HepG2 (cell line): ENCODE results near the gene EPB41L5. TPM values are rescaled to one million over a fixed set of nuclear protein-coding genes. Genes with fewer than 3 reads are reported as not detected.

Source experiments
- ATF3 ChIP-seq: sonication (generic); formaldehyde crosslinking; IDR thresholded peaks from 2 replicates; pipeline ENCODE4 v1.4.0; 2020; ENCODE audit warnings: missing genetic modification reagents
- BHLHE40 ChIP-seq: IDR thresholded peaks from 2 replicates; pipeline ENCODE4 v1.6.1; 2011; ENCODE audit warnings: low read length, improper control_type of control experiment
- CC2D1A ChIP-seq: sonication (generic); formaldehyde crosslinking; IDR thresholded peaks from 2 replicates; pipeline ENCODE4 v1.8.1; 2023; ENCODE audit warnings: mild to moderate bottlenecking, missing genetic modification reagents
- HDAC1 ChIP-seq: sonication (generic); formaldehyde crosslinking; IDR thresholded peaks from 2 replicates; pipeline ENCODE4 v1.5.1; 2020; ENCODE audit warnings: mild to moderate bottlenecking, missing genetic modification reagents
- HES4 ChIP-seq: sonication (generic); formaldehyde crosslinking; IDR thresholded peaks from 2 replicates; pipeline ENCODE4 v1.9.0; 2021; ENCODE audit warnings: mild to moderate bottlenecking, missing genetic modification reagents, borderline replicate concordance
- PAF1 ChIP-seq: IDR thresholded peaks from 2 replicates; pipeline ENCODE4 v1.6.1; 2016; ENCODE audit warnings: missing genetic modification reagents, missing compliant biosample characterization
- POLR2A ChIP-seq, 2 experiments: IDR thresholded peaks; 2 replicates each; pipeline ENCODE4 v1.6.1; 2011; ENCODE audit warnings: low read depth in 2 of 2, low read length in 2 of 2, mild to moderate bottlenecking in 1 of 2, moderate library complexity in 1 of 2; ENCODE audit not compliant: insufficient read depth in 1 of 2
- SRY ChIP-seq: sonication (generic); formaldehyde crosslinking; IDR thresholded peaks from 2 replicates; pipeline ENCODE4 v1.8.0; 2022; ENCODE audit warnings: mild to moderate bottlenecking, missing genetic modification reagents
- ZMAT3 ChIP-seq: sonication (generic); formaldehyde crosslinking; conservative IDR thresholded peaks from 2 replicates; pipeline ENCODE4 v1.7.0; 2021; ENCODE audit warnings: missing genetic modification reagents
- ZNF510 ChIP-seq: sonication (generic); formaldehyde crosslinking; IDR thresholded peaks from 2 replicates; pipeline ENCODE4 v1.4.0; 2020; ENCODE audit warnings: low read depth, mild to moderate bottlenecking, missing genetic modification reagents
- ZNF556 ChIP-seq: sonication (generic); formaldehyde crosslinking; IDR thresholded peaks from 2 replicates; pipeline ENCODE4 v1.4.0; 2020; ENCODE audit warnings: mild to moderate bottlenecking, missing genetic modification reagents, borderline replicate concordance
- ZNF574 ChIP-seq: sonication (generic); formaldehyde crosslinking; IDR thresholded peaks from 2 replicates; pipeline ENCODE4 v1.4.0; 2020; ENCODE audit warnings: missing genetic modification reagents
- ZNF766 ChIP-seq: sonication (generic); formaldehyde crosslinking; IDR thresholded peaks from 2 replicates; pipeline ENCODE4 v1.5.0; 2020; ENCODE audit warnings: missing genetic modification reagents, borderline replicate concordance
- ZNF800 ChIP-seq: sonication (generic); formaldehyde crosslinking; IDR thresholded peaks from 2 replicates; pipeline ENCODE4 v1.4.0; 2020; ENCODE audit warnings: missing genetic modification reagents
- ZNF83 ChIP-seq: sonication (generic); formaldehyde crosslinking; IDR thresholded peaks from 2 replicates; pipeline ENCODE4 v1.4.0; 2020; ENCODE audit warnings: missing genetic modification reagents, mild to moderate bottlenecking, borderline replicate concordance
- polyA plus RNA-seq, 8 experiments: library from polyadenylated mRNA; depleted of rRNA in 3 of 8; stranded (reverse) in 7 of 8; unstranded in 1 of 8; fragments of >200 nt; fragmentation: Illumina TruSeq in 4 of 8; extraction: Trizol in 4 of 8; gene quantifications; 2 replicates each; pipeline versions ENCODE4 v1.2.1 to v1.2.3, GENCODE V29; 2011 to 2016; ENCODE audit warnings: low read depth in 4 of 8, missing spikeins in 1 of 8, mixed read lengths in 1 of 8; ENCODE audit not compliant: insufficient read depth in 1 of 8
- total RNA-seq, 5 experiments: library from RNA; depleted of rRNA; stranded (reverse); fragments of >200 nt; fragmentation: Illumina TruSeq; extraction: Trizol; gene quantifications; 2 replicates each; pipeline ENCODE4 v1.2.3, GENCODE V29; 2016; ENCODE audit warnings: low read depth in 1 of 5
- TF ChIP-seq, protein P1 (sequence below): sonication (generic); formaldehyde crosslinking; IDR thresholded peaks from 2 replicates; pipeline ENCODE4 v1.4.0; 2020; ENCODE audit warnings: mild to moderate bottlenecking, missing genetic modification reagents

Gene EPB41L5
- total and polyA plus RNA-seq, 2 of the 13 experiments (the other 11 are each of a cell fraction or from before 2014, with no cell fraction given): 40.5 to 47.5 TPM

DNA sequence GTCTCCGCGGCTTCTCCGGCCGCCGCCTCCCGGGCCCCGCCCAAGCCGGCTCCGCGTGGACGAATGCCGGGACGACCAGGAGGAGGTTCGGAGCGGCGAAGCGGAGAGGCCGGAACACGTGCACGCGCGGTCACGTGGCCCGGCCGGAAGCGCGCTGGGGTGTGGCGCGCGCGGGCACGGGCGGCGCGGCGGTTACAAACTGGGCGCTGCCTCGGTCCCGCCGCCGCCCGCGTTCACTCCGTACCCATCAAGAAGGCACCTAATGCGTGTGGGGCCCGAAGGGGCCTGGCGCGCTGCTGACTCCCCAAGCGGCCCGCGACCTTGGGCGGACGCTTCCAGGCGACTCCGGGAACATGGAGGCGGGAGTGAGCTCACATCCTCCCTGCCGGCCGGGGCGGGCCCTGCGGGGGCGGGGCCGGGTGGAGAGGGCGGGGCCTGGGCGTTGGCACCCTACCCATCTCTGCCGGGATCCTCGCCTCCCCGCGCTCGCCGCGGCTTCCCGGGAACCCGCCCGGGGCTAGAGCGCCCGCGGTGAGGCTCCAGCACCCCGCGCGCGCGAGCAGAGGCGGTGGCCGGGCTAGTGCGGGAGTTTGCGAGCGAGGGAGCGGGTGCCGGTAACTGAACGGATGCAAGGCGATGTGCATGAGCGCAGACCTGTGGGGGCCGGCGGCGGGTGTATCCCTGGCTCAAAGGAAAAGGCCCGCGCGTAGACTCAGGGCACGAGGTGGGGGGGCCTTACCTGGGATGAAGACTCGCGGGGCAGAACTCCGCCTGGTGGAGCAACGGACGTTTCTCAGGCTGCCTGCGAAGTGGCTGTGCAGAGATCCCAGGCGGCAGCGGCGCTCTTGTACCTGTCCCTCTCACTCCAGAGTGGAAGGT lies 210.4 kb downstream of the EPB41L5 start, which contains the start of gene TMEM185B (continued):
- TF ChIP-seq ATF3 (CRISPR knock-in tag) (no peak), HES4 (CRISPR knock-in tag) (peak; percentile 16; the same call in 1 of the 2 replicates), ZNF800 (CRISPR knock-in tag) (peak; percentile 80; the same call in 1 of the 2 replicates), HDAC1 (CRISPR knock-in tag) (peak; percentile 49; the same call in 1 of the 2 replicates), ZNF574 (CRISPR knock-in tag) (peak; percentile 55; the same call in 1 of the 2 replicates), POLR2A (IDR thresholded peaks at IDR 0.05; ENCODE audit: insufficient read depth in 1 of 2, low read depth in 2 of 2, low read length in 2 of 2) (peak; percentile 61 to 69; a peak in 3 of 4 replicates), ZMAT3 (CRISPR knock-in tag) (no peak), ZNF510 (CRISPR knock-in tag) (no peak), ZNF766 (CRISPR knock-in tag) (no peak), CC2D1A (no peak), BHLHE40 (0 out of 2 replicates have a peak, but pooled peaks have one; percentile 27), ZNF556 (CRISPR knock-in tag) (0 out of 2 replicates have a peak, but pooled peaks have one; percentile 21), SRY (CRISPR knock-in tag) (0 out of 2 replicates have a peak, but pooled peaks have one; percentile 26), PAF1 (no peak), ZNF83 (CRISPR knock-in tag) (peak; percentile 61; the same call in 1 of the 2 replicates)
- TF ChIP-seq, protein P1, sequence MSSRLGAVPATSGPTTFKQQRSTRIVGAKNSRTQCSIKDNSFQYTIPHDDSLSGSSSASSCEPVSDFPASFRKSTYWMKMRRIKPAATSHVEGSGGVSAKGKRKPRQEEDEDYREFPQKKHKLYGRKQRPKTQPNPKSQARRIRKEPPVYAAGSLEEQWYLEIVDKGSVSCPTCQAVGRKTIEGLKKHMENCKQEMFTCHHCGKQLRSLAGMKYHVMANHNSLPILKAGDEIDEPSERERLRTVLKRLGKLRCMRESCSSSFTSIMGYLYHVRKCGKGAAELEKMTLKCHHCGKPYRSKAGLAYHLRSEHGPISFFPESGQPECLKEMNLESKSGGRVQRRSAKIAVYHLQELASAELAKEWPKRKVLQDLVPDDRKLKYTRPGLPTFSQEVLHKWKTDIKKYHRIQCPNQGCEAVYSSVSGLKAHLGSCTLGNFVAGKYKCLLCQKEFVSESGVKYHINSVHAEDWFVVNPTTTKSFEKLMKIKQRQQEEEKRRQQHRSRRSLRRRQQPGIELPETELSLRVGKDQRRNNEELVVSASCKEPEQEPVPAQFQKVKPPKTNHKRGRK (CRISPR knock-in tag): no peak
